ENCODE measurements around the gene TDRD15.

GRCh38 chr2:21117688-21118087, 6.1 kb upstream of the TDRD15 start:
- TF ChIP-seq POLR2A (IDR thresholded peaks at IDR 0.05) (no peak), CTCF (IDR thresholded peaks at IDR 0.05) (no peak)

All from sigmoid colon (tissue), 3 donors.